HepG2 (cell line): ENCODE measurements around the gene PCNA. TPM values are rescaled to one million over a fixed set of nuclear protein-coding genes. Genes with fewer than 3 reads are reported as not detected.

ENCODE experiments used
- BHLHE40 ChIP-seq: IDR thresholded peaks from 2 replicates; pipeline ENCODE4 v1.6.1; 2011; ENCODE audit warnings: low read length, improper control_type of control experiment
- CC2D1A ChIP-seq: sonication (generic); formaldehyde crosslinking; IDR thresholded peaks from 2 replicates; pipeline ENCODE4 v1.8.1; 2023; ENCODE audit warnings: mild to moderate bottlenecking, missing genetic modification reagents
- FOSL1 ChIP-seq: sonication (generic); formaldehyde crosslinking; IDR thresholded peaks from 2 replicates; pipeline ENCODE4 v1.9.0; 2021; ENCODE audit warnings: missing genetic modification reagents, borderline replicate concordance
- KAT8 ChIP-seq: IDR thresholded peaks from 2 replicates; pipeline ENCODE4 v1.6.1; 2016; ENCODE audit warnings: missing genetic modification reagents, missing compliant biosample characterization
- KLF15 ChIP-seq: sonication (generic); formaldehyde crosslinking; IDR thresholded peaks from 2 replicates; pipeline ENCODE4 v1.8.1; 2023; ENCODE audit warnings: borderline replicate concordance, mild to moderate bottlenecking, inconsistent platforms, missing genetic modification reagents, mixed read lengths
- NFKB2 ChIP-seq: sonication (generic); formaldehyde crosslinking; IDR thresholded peaks from 2 replicates; pipeline ENCODE4 v1.4.0; 2020; ENCODE audit warnings: missing genetic modification reagents, borderline replicate concordance
- NFRKB ChIP-seq: fragments of 450-650 bp; IDR thresholded peaks from 2 replicates; pipeline ENCODE4 v1.6.1; 2017
- ONECUT2 ChIP-seq: sonication (generic); formaldehyde crosslinking; IDR thresholded peaks from 2 replicates; pipeline ENCODE4 v1.4.0; 2020; ENCODE audit warnings: missing genetic modification reagents
- RFX1 ChIP-seq: fragments of 450-650 bp; IDR thresholded peaks from 2 replicates; pipeline ENCODE4 v1.6.1; 2017
- RXRA ChIP-seq: sonication (generic); formaldehyde crosslinking; IDR thresholded peaks from 2 replicates; pipeline ENCODE4 v1.5.1; 2020; ENCODE audit warnings: missing genetic modification reagents
- SRSF4 ChIP-seq: fragments of 200-400 bp; formaldehyde crosslinking; IDR thresholded peaks from one replicate; pipeline ENCODE4 v1.6.1; 2018; ENCODE audit warnings: mild to moderate bottlenecking, low read depth, low read length, moderate library complexity; ENCODE audit not compliant: poor library complexity, severe bottlenecking
- STAG1 ChIP-seq: sonication (generic); formaldehyde crosslinking; IDR thresholded peaks from 2 replicates; pipeline ENCODE4 v1.4.0; 2020; ENCODE audit warnings: missing genetic modification reagents
- TBP ChIP-seq: sonication (generic); formaldehyde crosslinking; IDR thresholded peaks from 2 replicates; pipeline ENCODE4 v1.5.0; 2020; ENCODE audit warnings: missing genetic modification reagents
- TCF7 ChIP-seq: sonication (generic); IDR thresholded peaks from 2 replicates; pipeline ENCODE4 v1.6.1; 2016; ENCODE audit warnings: antibody characterized with exemption, low read depth
- ZNF3 ChIP-seq: IDR thresholded peaks from 2 replicates; pipeline ENCODE4 v1.7.0; 2017; ENCODE audit warnings: inconsistent platforms
- ZNF329 ChIP-seq: sonication (generic); formaldehyde crosslinking; IDR thresholded peaks from 2 replicates; pipeline ENCODE4 v1.9.0; 2021; ENCODE audit warnings: low read depth, mild to moderate bottlenecking, missing genetic modification reagents
- ZNF766 ChIP-seq: sonication (generic); formaldehyde crosslinking; IDR thresholded peaks from 2 replicates; pipeline ENCODE4 v1.5.0; 2020; ENCODE audit warnings: missing genetic modification reagents, borderline replicate concordance
- ZNF768 ChIP-seq: sonication (generic); formaldehyde crosslinking; IDR thresholded peaks from 2 replicates; pipeline ENCODE4 v1.4.0; 2020; ENCODE audit warnings: missing genetic modification reagents
- polyA plus RNA-seq, 8 experiments: library from polyadenylated mRNA; depleted of rRNA in 3 of 8; stranded (reverse) in 7 of 8; unstranded in 1 of 8; fragments of >200 nt; fragmentation: Illumina TruSeq in 4 of 8; extraction: Trizol in 4 of 8; gene quantifications; 2 replicates each; pipeline versions ENCODE4 v1.2.1 to v1.2.3, GENCODE V29; 2011 to 2016; ENCODE audit warnings: low read depth in 4 of 8, missing spikeins in 1 of 8, mixed read lengths in 1 of 8; ENCODE audit not compliant: insufficient read depth in 1 of 8
- total RNA-seq, 5 experiments: library from RNA; depleted of rRNA; stranded (reverse); fragments of >200 nt; fragmentation: Illumina TruSeq; extraction: Trizol; gene quantifications; 2 replicates each; pipeline ENCODE4 v1.2.3, GENCODE V29; 2016; ENCODE audit warnings: low read depth in 1 of 5
- TF ChIP-seq, protein P1 (sequence below): sonication (generic); formaldehyde crosslinking; IDR thresholded peaks from 2 replicates; pipeline ENCODE4 v1.5.1; 2020; ENCODE audit warnings: mild to moderate bottlenecking, missing genetic modification reagents, borderline replicate concordance
- TF ChIP-seq, protein P2 (sequence below): sonication (generic); formaldehyde crosslinking; IDR thresholded peaks from 2 replicates; pipeline ENCODE4 v1.9.0; 2021; ENCODE audit warnings: missing genetic modification reagents, borderline replicate concordance
- TF ChIP-seq, protein P3 (sequence below): sonication (generic); formaldehyde crosslinking; IDR thresholded peaks from 2 replicates; pipeline ENCODE4 v1.4.0; 2020; ENCODE audit warnings: missing genetic modification reagents; ENCODE audit errors: not compliant biosample characterization
- TF ChIP-seq, protein P4 (sequence below): IDR thresholded peaks from 2 replicates; pipeline ENCODE4 v1.6.1; 2016; ENCODE audit warnings: mild to moderate bottlenecking
- TF ChIP-seq, protein P5 (sequence below): sonication (generic); formaldehyde crosslinking; IDR thresholded peaks from 2 replicates; pipeline ENCODE4 v1.4.0; 2020; ENCODE audit warnings: missing genetic modification reagents
- TF ChIP-seq, protein P6 (sequence below): sonication (generic); formaldehyde crosslinking; IDR thresholded peaks from 2 replicates; pipeline ENCODE4 v1.8.1; 2023; ENCODE audit warnings: mild to moderate bottlenecking, inconsistent platforms, moderate library complexity, missing genetic modification reagents, borderline replicate concordance

PCNA gene
- total and polyA plus RNA-seq, 2 of the 13 experiments (the other 11 are each of a cell fraction or from before 2014, with no cell fraction given): 229 to 655 TPM

DNA sequence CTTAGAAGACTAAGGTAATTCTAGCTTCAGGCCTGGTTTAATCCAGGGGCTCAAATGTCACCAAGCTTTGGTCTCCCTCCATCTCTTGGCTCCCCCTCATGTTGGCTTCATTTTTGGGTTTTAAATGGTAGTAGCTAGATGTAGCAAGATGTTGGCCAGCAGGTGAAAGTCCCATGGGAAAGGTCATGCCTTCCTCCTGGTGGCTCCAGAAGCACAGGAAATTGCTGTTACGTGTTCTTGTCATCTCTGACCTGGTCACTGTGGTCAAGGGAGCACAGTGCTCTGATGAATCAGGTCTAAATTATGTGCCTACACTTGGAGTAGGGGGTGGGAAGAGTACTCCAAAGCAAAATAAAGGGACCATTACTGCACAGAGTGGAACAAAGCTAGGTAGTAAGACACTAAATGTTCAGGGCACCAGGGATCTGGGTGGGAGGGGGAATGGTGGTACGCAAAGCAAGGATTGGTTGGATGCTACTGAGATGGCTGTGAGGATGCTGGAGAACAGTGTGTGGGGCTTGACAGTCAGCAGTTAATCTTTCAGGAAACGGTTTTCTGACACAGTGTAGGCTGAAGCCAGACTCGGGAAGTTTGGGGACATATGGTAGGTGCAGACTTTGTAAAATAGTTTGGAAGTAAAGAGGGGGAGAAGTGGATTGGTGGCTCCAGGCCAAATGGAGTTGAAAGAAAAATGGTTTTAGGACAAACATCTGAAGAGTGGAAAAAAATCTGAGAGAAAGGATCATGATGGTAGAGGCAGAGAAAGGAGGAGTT, 37.1 kb upstream of the PCNA start (continued):
- TF ChIP-seq CC2D1A: no peak
- TF ChIP-seq KLF15: no peak
- TF ChIP-seq, protein P1, sequence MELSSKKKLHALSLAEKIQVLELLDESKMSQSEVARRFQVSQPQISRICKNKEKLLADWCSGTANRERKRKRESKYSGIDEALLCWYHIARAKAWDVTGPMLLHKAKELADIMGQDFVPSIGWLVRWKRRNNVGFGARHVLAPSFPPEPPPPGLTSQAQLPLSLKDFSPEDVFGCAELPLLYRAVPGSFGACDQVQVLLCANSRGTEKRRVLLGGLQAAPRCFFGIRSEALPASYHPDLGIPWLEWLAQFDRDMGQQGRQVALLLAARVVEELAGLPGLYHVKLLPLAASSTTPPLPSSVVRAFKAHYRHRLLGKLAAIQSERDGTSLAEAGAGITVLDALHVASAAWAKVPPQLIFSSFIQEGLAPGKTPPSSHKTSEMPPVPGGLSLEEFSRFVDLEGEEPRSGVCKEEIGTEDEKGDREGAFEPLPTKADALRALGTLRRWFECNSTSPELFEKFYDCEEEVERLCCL (CRISPR knock-in tag): no peak
- TF ChIP-seq KAT8 (CRISPR knock-in tag): peak; percentile 39; the same call in 1 of the 2 replicates
- peak; percentile 93 for TF ChIP-seq ZNF329
- TF ChIP-seq ZNF768: no peak
- no peak for TF ChIP-seq TBP
- TF ChIP-seq NFRKB: no peak
- TF ChIP-seq RFX1: no peak
- no peak for TF ChIP-seq ONECUT2
- no peak for TF ChIP-seq NFKB2 (CRISPR knock-in tag)
- no peak for TF ChIP-seq BHLHE40
- TF ChIP-seq, protein P2, sequence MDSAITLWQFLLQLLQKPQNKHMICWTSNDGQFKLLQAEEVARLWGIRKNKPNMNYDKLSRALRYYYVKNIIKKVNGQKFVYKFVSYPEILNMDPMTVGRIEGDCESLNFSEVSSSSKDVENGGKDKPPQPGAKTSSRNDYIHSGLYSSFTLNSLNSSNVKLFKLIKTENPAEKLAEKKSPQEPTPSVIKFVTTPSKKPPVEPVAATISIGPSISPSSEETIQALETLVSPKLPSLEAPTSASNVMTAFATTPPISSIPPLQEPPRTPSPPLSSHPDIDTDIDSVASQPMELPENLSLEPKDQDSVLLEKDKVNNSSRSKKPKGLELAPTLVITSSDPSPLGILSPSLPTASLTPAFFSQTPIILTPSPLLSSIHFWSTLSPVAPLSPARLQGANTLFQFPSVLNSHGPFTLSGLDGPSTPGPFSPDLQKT (CRISPR knock-in tag): no peak
- TF ChIP-seq, protein P3, sequence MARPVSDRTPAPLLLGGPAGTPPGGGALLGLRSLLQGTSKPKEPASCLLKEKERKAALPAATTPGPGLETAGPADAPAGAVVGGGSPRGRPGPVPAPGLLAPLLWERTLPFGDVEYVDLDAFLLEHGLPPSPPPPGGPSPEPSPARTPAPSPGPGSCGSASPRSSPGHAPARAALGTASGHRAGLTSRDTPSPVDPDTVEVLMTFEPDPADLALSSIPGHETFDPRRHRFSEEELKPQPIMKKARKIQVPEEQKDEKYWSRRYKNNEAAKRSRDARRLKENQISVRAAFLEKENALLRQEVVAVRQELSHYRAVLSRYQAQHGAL (CRISPR knock-in tag): no peak
- no peak; the same call in 1 of the 2 replicates for TF ChIP-seq STAG1 (CRISPR knock-in tag)
- TF ChIP-seq, protein P4, sequence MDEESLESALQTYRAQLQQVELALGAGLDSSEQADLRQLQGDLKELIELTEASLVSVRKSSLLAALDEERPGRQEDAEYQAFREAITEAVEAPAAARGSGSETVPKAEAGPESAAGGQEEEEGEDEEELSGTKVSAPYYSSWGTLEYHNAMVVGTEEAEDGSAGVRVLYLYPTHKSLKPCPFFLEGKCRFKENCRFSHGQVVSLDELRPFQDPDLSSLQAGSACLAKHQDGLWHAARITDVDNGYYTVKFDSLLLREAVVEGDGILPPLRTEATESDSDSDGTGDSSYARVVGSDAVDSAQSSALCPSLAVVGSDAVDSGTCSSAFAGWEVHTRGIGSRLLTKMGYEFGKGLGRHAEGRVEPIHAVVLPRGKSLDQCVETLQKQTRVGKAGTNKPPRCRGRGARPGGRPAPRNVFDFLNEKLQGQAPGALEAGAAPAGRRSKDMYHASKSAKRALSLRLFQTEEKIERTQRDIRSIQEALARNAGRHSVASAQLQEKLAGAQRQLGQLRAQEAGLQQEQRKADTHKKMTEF: 0 out of 2 replicates have a peak, but pooled peaks have one; percentile 56
- TF ChIP-seq ZNF3 (CRISPR knock-in tag): no peak
- no peak for TF ChIP-seq ZNF766
- TF ChIP-seq FOSL1 (CRISPR knock-in tag): no peak
- TF ChIP-seq, protein P5, sequence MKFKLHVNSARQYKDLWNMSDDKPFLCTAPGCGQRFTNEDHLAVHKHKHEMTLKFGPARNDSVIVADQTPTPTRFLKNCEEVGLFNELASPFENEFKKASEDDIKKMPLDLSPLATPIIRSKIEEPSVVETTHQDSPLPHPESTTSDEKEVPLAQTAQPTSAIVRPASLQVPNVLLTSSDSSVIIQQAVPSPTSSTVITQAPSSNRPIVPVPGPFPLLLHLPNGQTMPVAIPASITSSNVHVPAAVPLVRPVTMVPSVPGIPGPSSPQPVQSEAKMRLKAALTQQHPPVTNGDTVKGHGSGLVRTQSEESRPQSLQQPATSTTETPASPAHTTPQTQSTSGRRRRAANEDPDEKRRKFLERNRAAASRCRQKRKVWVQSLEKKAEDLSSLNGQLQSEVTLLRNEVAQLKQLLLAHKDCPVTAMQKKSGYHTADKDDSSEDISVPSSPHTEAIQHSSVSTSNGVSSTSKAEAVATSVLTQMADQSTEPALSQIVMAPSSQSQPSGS (CRISPR knock-in tag): no peak
- TF ChIP-seq SRSF4: no peak
- TF ChIP-seq, protein P6, sequence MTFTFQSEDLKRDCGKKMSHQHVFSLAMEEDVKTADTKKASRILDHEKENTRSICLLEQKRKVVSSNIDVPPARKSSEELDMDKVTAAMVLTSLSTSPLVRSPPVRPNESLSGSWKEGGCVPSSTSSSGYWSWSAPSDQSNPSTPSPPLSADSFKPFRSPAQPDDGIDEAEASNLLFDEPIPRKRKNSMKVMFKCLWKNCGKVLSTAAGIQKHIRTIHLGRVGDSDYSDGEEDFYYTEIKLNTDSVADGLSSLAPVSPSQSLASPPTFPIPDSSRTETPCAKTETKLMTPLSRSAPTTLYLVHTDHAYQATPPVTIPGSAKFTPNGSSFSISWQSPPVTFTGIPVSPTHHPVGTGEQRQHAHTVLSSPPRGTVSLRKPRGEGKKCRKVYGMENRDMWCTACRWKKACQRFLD (CRISPR knock-in tag): no peak
- TF ChIP-seq TCF7: peak; percentile 10; the same call in 1 of the 2 replicates
- peak; percentile 89; the same call in 1 of the 2 replicates for TF ChIP-seq RXRA (CRISPR knock-in tag)
